Liver (tissue), 9 donors: ENCODE measurements around the gene TLR7. TPM values are rescaled to one million over a fixed set of nuclear protein-coding genes. Genes with fewer than 3 reads are reported as not detected.

Source experiments
- DNase-seq: peaks from one replicate; pipeline ENCODE4 v3.0.0-alpha.2; 2017; ENCODE audit warnings: low spot score
- H3K27ac ChIP-seq, 2 donors: one replicate each; pipeline ENCODE4 v1.7.0; 2013; ENCODE audit warnings: inconsistent platforms in 2 of 2, low read length in 2 of 2, control low read depth in 1 of 2, low read depth in 1 of 2, mild to moderate bottlenecking in 1 of 2
- H3K27me3 ChIP-seq, 4 donors: one replicate each; pipeline versions ENCODE4 v1.6.1 to v1.7.0; 2013; ENCODE audit warnings: low read length in 3 of 4, inconsistent platforms in 1 of 4, mild to moderate bottlenecking in 1 of 4, moderate library complexity in 1 of 4; ENCODE audit not compliant: control insufficient read depth in 4 of 4, insufficient read depth in 4 of 4
- H3K36me3 ChIP-seq, 4 donors: one replicate each; pipeline versions ENCODE4 v1.6.1 to v1.7.0; 2013; ENCODE audit warnings: low read length in 3 of 4, mild to moderate bottlenecking in 3 of 4, low read depth in 1 of 4, moderate library complexity in 1 of 4; ENCODE audit not compliant: control insufficient read depth in 4 of 4, insufficient read depth in 3 of 4
- H3K4me1 ChIP-seq, 4 donors: one replicate each; pipeline versions ENCODE4 v1.6.1 to v1.7.0; 2013; ENCODE audit warnings: low read length in 3 of 4, mild to moderate bottlenecking in 3 of 4, moderate library complexity in 1 of 4; ENCODE audit not compliant: control insufficient read depth in 4 of 4, insufficient read depth in 4 of 4
- H3K4me3 ChIP-seq, 3 donors: one replicate each; pipeline versions ENCODE4 v1.6.1 to v1.7.0; 2013; ENCODE audit warnings: low read length in 3 of 3, control low read depth in 1 of 3, low read depth in 1 of 3, mild to moderate bottlenecking in 1 of 3
- H3K9ac ChIP-seq, 2 donors: one replicate each; pipeline ENCODE4 v1.7.0; 2013; ENCODE audit warnings: low read length in 2 of 2, mild to moderate bottlenecking in 2 of 2, moderate library complexity in 2 of 2, control low read depth in 1 of 2, low read depth in 1 of 2
- H3K9me3 ChIP-seq, 4 donors: one replicate each; pipeline versions ENCODE4 v1.6.1 to v1.7.0; 2013; ENCODE audit warnings: low read length in 3 of 4; ENCODE audit not compliant: control insufficient read depth in 4 of 4
- EGR1 ChIP-seq, 2 donors: IDR thresholded peaks; 2 replicates each; pipeline ENCODE4 v1.6.1; 2016 to 2018; ENCODE audit warnings: antibody characterized with exemption in 2 of 2, low read depth in 2 of 2
- FOXA1 ChIP-seq: IDR thresholded peaks from 2 replicates; pipeline ENCODE4 v1.6.1; 2016; ENCODE audit warnings: antibody characterized with exemption
- FOXA2 ChIP-seq: IDR thresholded peaks from 2 replicates; pipeline ENCODE4 v1.6.1; 2016; ENCODE audit warnings: antibody characterized with exemption
- GABPA ChIP-seq, 2 donors: IDR thresholded peaks in 1 of 2; conservative IDR thresholded peaks in 1 of 2; 2 replicates each; pipeline ENCODE4 v1.6.1; 2016; ENCODE audit warnings: antibody characterized with exemption in 2 of 2, mild to moderate bottlenecking in 1 of 2, moderate library complexity in 1 of 2
- HNF4A ChIP-seq, 2 donors: conservative IDR thresholded peaks; 2 replicates each; pipeline ENCODE4 v1.6.1; 2016; ENCODE audit warnings: antibody characterized with exemption in 2 of 2, mild to moderate bottlenecking in 2 of 2
- HNF4G ChIP-seq: IDR thresholded peaks from 2 replicates; pipeline ENCODE4 v1.6.1; 2016; ENCODE audit warnings: antibody characterized with exemption
- JUND ChIP-seq, 2 donors: IDR thresholded peaks; 2 replicates each; pipeline ENCODE4 v1.6.1; 2016; ENCODE audit warnings: antibody characterized with exemption in 2 of 2
- NR2F2 ChIP-seq: IDR thresholded peaks from 2 replicates; pipeline ENCODE4 v1.6.1; 2016; ENCODE audit warnings: antibody characterized with exemption
- RAD21 ChIP-seq, 2 donors: IDR thresholded peaks; 2 replicates each; pipeline ENCODE4 v1.6.1; 2016; ENCODE audit warnings: antibody characterized with exemption in 2 of 2, mild to moderate bottlenecking in 2 of 2
- RXRA ChIP-seq, 2 donors: IDR thresholded peaks; 2 replicates each; pipeline ENCODE4 v1.6.1; 2017 to 2018; ENCODE audit warnings: antibody characterized with exemption in 2 of 2, mild to moderate bottlenecking in 1 of 2
- SP1 ChIP-seq: IDR thresholded peaks from 2 replicates; pipeline ENCODE4 v1.6.1; 2018; ENCODE audit warnings: antibody characterized with exemption, mild to moderate bottlenecking
- TAF1 ChIP-seq: conservative IDR thresholded peaks from 2 replicates; pipeline ENCODE4 v1.6.1; 2016; ENCODE audit warnings: antibody characterized with exemption, mild to moderate bottlenecking
- YY1 ChIP-seq: IDR thresholded peaks from 2 replicates; pipeline ENCODE4 v1.6.1; 2016; ENCODE audit warnings: antibody characterized with exemption, mild to moderate bottlenecking
- WGBS: extraction: QIAGEN DNeasy Blood & Tissue Kit; methylation state at CpG from one replicate; pipeline ENCODE4 v1.1.7; 2013; 5-methylcytosine and 5-hydroxymethylcytosine counted together
- polyA plus RNA-seq, 2 donors: library from polyadenylated mRNA; stranded (reverse) in 1 of 2; unstranded in 1 of 2; fragments of 200-250 nt in 1 of 2; fragments of >200 nt in 1 of 2; fragmentation: Nextera tagmentation in 1 of 2; extraction: Ambion mirVana in 1 of 2; gene quantifications; one replicate each; pipeline versions ENCODE4 v1.2.1 to v1.2.3, GENCODE V29; 2013 to 2015
- total RNA-seq, 2 donors: library from RNA; depleted of rRNA; stranded (reverse); fragments of >200 nt; gene quantifications; one replicate each; pipeline ENCODE4 v1.2.3, GENCODE V29; 2014
- TF ChIP-seq, protein P1 (sequence below): fragments of 150-350 bp; IDR thresholded peaks from 2 replicates; pipeline ENCODE4 v1.5.1; 2017; ENCODE audit warnings: improper control_type of control experiment, low read depth, low read length; ENCODE audit not compliant: missing input control
- TF ChIP-seq, protein P2 (sequence below): IDR thresholded peaks from 2 replicates; pipeline ENCODE4 v1.6.1; 2016; ENCODE audit warnings: antibody characterized with exemption
- TF ChIP-seq, protein P3 (sequence below): IDR thresholded peaks from 2 replicates; pipeline ENCODE4 v1.6.1; 2016; ENCODE audit warnings: antibody characterized with exemption
- TF ChIP-seq, protein P4 (sequence below): IDR thresholded peaks from 2 replicates; pipeline ENCODE4 v1.6.1; 2016; ENCODE audit warnings: antibody characterized with exemption, mild to moderate bottlenecking
- TF ChIP-seq, protein P5 (sequence below): IDR thresholded peaks from 2 replicates; pipeline ENCODE4 v1.6.1; 2016; ENCODE audit warnings: antibody characterized with exemption
- donor health status: healthy.
- donor health status: healthy.
- donor health status: healthy.
- donor health status: healthy.
- donor health status: healthy.

The TLR7 gene
- total and polyA plus RNA-seq, 4 donors = 0.10 to 0.65 (median 0.14) TPM

DNA sequence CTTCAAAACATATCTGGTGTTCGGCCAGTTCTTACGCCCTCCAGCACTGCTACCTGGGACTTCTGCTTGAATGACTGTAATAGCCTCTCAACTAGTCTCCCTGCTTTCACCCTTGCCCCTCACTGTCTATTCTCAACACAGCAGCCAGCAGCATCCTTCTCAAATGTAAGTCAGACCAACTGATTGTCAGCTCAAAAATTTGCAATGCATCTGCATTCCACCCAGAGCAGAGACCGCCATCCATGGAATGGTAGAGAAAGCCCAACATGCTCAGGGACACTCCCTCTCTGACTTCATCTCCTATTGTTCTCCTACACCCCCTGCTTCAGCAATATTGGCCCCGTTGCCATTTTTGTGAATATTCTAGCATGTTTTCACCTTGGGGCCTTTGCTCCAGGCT lies 5.9 kb downstream of the TLR7 start:
- H3K4me1 ChIP-seq = no peaks in the 10 kb centered on the region
- DNase-seq = no peak
- H3K9ac ChIP-seq = no peak overlapping the region
- 87% methylated on average over 4 of the region's 4 CpGs for WGBS
- TF ChIP-seq SP1 (no peak), FOXA2 (no peak), NR2F2 (no peak), JUND (IDR thresholded peaks at IDR 0.05) (no peak), RAD21 (IDR thresholded peaks at IDR 0.05) (no peak), TAF1 (no peak), GABPA (IDR thresholded peaks at IDR 0.05 in 1 of 2, conservative IDR thresholded peaks at IDR 0.05 in 1 of 2) (no peak)
- TF ChIP-seq, protein P1, sequence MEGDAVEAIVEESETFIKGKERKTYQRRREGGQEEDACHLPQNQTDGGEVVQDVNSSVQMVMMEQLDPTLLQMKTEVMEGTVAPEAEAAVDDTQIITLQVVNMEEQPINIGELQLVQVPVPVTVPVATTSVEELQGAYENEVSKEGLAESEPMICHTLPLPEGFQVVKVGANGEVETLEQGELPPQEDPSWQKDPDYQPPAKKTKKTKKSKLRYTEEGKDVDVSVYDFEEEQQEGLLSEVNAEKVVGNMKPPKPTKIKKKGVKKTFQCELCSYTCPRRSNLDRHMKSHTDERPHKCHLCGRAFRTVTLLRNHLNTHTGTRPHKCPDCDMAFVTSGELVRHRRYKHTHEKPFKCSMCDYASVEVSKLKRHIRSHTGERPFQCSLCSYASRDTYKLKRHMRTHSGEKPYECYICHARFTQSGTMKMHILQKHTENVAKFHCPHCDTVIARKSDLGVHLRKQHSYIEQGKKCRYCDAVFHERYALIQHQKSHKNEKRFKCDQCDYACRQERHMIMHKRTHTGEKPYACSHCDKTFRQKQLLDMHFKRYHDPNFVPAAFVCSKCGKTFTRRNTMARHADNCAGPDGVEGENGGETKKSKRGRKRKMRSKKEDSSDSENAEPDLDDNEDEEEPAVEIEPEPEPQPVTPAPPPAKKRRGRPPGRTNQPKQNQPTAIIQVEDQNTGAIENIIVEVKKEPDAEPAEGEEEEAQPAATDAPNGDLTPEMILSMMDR = no peak
- TF ChIP-seq, protein P2, sequence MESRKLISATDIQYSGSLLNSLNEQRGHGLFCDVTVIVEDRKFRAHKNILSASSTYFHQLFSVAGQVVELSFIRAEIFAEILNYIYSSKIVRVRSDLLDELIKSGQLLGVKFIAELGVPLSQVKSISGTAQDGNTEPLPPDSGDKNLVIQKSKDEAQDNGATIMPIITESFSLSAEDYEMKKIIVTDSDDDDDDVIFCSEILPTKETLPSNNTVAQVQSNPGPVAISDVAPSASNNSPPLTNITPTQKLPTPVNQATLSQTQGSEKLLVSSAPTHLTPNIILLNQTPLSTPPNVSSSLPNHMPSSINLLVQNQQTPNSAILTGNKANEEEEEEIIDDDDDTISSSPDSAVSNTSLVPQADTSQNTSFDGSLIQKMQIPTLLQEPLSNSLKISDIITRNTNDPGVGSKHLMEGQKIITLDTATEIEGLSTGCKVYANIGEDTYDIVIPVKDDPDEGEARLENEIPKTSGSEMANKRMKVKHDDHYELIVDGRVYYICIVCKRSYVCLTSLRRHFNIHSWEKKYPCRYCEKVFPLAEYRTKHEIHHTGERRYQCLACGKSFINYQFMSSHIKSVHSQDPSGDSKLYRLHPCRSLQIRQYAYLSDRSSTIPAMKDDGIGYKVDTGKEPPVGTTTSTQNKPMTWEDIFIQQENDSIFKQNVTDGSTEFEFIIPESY = no peak
- no peaks in the 10 kb centered on the region for H3K36me3 ChIP-seq
- no peak overlapping the region for H3K4me3 ChIP-seq
- H3K27me3 ChIP-seq = no peaks in the 10 kb centered on the region
- no peaks in the 10 kb centered on the region for H3K9me3 ChIP-seq
- no peak overlapping the region for H3K27ac ChIP-seq

DNA sequence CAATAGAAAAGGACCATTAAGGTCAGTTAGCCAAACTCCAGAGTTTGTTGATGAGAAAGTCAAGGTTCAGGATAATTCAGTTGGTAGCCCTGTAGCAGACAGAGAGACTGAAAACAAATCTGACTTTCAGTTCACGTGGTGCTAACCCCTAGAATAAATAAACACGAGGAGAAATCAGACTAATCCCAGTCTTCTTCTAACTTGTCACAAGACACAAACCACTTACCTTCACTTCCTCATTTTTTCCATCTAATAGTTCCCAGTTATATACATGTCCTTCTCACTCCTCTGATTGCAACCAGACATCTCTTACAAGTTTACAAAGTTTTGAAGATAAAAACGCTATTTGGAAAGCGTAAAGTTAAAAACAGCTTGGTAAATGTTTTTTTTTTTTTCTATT lies 7.7 kb downstream of the TLR7 start:
- H3K27ac ChIP-seq = no peak overlapping the region
- 41% methylated on average over 4 of the region's 4 CpGs for WGBS

More for the DNA sequence above, 7.7 kb downstream of the TLR7 start:
- no peak overlapping the region for H3K4me3 ChIP-seq
- TF ChIP-seq, protein P3, sequence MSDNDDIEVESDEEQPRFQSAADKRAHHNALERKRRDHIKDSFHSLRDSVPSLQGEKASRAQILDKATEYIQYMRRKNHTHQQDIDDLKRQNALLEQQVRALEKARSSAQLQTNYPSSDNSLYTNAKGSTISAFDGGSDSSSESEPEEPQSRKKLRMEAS = no peak
- TF ChIP-seq SP1 (no peak), HNF4G (no peak), JUND (IDR thresholded peaks at IDR 0.05) (no peak), HNF4A (conservative IDR thresholded peaks at IDR 0.05) (no peak), TAF1 (no peak), GABPA (IDR thresholded peaks at IDR 0.05 in 1 of 2, conservative IDR thresholded peaks at IDR 0.05 in 1 of 2) (no peak), RXRA (IDR thresholded peaks at IDR 0.05) (no peak), FOXA1 (no peak), RAD21 (IDR thresholded peaks at IDR 0.05) (no peak), NR2F2 (no peak), YY1 (no peak), EGR1 (IDR thresholded peaks at IDR 0.05; ENCODE audit: low read depth in 2 of 2) (no peak), FOXA2 (no peak)
- TF ChIP-seq, protein P4, sequence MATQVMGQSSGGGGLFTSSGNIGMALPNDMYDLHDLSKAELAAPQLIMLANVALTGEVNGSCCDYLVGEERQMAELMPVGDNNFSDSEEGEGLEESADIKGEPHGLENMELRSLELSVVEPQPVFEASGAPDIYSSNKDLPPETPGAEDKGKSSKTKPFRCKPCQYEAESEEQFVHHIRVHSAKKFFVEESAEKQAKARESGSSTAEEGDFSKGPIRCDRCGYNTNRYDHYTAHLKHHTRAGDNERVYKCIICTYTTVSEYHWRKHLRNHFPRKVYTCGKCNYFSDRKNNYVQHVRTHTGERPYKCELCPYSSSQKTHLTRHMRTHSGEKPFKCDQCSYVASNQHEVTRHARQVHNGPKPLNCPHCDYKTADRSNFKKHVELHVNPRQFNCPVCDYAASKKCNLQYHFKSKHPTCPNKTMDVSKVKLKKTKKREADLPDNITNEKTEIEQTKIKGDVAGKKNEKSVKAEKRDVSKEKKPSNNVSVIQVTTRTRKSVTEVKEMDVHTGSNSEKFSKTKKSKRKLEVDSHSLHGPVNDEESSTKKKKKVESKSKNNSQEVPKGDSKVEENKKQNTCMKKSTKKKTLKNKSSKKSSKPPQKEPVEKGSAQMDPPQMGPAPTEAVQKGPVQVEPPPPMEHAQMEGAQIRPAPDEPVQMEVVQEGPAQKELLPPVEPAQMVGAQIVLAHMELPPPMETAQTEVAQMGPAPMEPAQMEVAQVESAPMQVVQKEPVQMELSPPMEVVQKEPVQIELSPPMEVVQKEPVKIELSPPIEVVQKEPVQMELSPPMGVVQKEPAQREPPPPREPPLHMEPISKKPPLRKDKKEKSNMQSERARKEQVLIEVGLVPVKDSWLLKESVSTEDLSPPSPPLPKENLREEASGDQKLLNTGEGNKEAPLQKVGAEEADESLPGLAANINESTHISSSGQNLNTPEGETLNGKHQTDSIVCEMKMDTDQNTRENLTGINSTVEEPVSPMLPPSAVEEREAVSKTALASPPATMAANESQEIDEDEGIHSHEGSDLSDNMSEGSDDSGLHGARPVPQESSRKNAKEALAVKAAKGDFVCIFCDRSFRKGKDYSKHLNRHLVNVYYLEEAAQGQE = no peak
- TF ChIP-seq, protein P5, sequence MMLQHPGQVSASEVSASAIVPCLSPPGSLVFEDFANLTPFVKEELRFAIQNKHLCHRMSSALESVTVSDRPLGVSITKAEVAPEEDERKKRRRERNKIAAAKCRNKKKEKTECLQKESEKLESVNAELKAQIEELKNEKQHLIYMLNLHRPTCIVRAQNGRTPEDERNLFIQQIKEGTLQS = no peak
- TF ChIP-seq, protein P2 = no peak
- TF ChIP-seq, protein P1 = no peak
- H3K9ac ChIP-seq = no peak overlapping the region
- no peaks in the 10 kb centered on the region for H3K27me3 ChIP-seq
- no peaks in the 10 kb centered on the region for H3K9me3 ChIP-seq
- no peak for DNase-seq
- no peaks in the 10 kb centered on the region for H3K4me1 ChIP-seq
- no peaks in the 10 kb centered on the region for H3K36me3 ChIP-seq
